BLaER1 treated with 17β-estradiol and CSF1 and Interleukin-3, amounts not matched to agents 10 nM and 100 nM (cell line): ENCODE data around the gene CENPO.
A peak's percentile ranks its signal among the peaks of the same experiment; 100 is the strongest.

Experiments
- H3K27ac ChIP-seq, 11 experiments: shearing (Covaris generic); formaldehyde crosslinking; 2 replicates each; pipeline ENCODE4 v1.8.1; 2022
- H3K27me3 ChIP-seq, 11 experiments: shearing (Covaris generic); formaldehyde crosslinking; 2 replicates each; pipeline ENCODE4 v1.8.1; 2022
- H3K36me3 ChIP-seq, 11 experiments: shearing (Covaris generic); formaldehyde crosslinking; 2 replicates each; pipeline ENCODE4 v1.8.1; 2022
- H3K4me1 ChIP-seq, 10 experiments: shearing (Covaris generic); formaldehyde crosslinking; 2 replicates each; pipeline ENCODE4 v1.8.1; 2022
- H3K4me2 ChIP-seq, 11 experiments: shearing (Covaris generic); formaldehyde crosslinking; 2 replicates each; pipeline ENCODE4 v1.8.1; 2022
- H3K4me3 ChIP-seq, 10 experiments: shearing (Covaris generic); formaldehyde crosslinking; 2 replicates each; pipeline ENCODE4 v1.8.1; 2022
- H3K9ac ChIP-seq, 11 experiments: shearing (Covaris generic); formaldehyde crosslinking; 2 replicates each; pipeline ENCODE4 v1.8.1; 2022
- H3K9me3 ChIP-seq, 11 experiments: shearing (Covaris generic); formaldehyde crosslinking; replicated peaks in 1 of 11; 2 replicates each; pipeline ENCODE4 v1.8.1; 2022
- H4K20me1 ChIP-seq, 11 experiments: shearing (Covaris generic); formaldehyde crosslinking; 2 replicates each; pipeline ENCODE4 v1.8.1; 2022
- Cebpa-rat ChIP-seq, 11 experiments: shearing (Covaris generic); IDR thresholded peaks; 2 replicates each; pipeline ENCODE4 v1.8.1; 2022

CENPO gene

GRCh38 chr2:24861500-24861899, 68.3 kb downstream of the CENPO start:
- H3K9ac ChIP-seq = no peak overlapping the region
- H3K4me3 ChIP-seq = no peak overlapping the region
- TF ChIP-seq Cebpa-rat (IDR thresholded peaks at IDR 0.05) = no peak
- no peaks in the 10 kb centered on the region for H3K9me3 ChIP-seq
- H3K36me3 ChIP-seq = peaks cover 6 to 67% (median 21%) of the 10 kb centered on the region in 11 experiments; a peak in 15 of 22 replicates
- H3K27ac ChIP-seq = no peak overlapping the region
- H3K27me3 ChIP-seq = no peaks in the 10 kb centered on the region
- peaks cover under 1 to 18% (median 13%) of the 10 kb centered on the region in 10 experiments; a peak in 18 of 20 replicates for H3K4me1 ChIP-seq
- no peak overlapping the region for H3K4me2 ChIP-seq
- H4K20me1 ChIP-seq = peaks cover 0 to 30% (median 0%) of the 10 kb centered on the region in 11 experiments; a peak in 5 of 22 replicates

- Histone ChIP-seq H3K36me3 (peaks cover 6 to 78% (median 29%) of the 10 kb centered on the region in 11 experiments; a peak in 18 of 22 replicates), H3K9me3 (no peaks in the 10 kb centered on the region), H3K9ac (no peak overlapping the region), H3K4me1 (no peaks in the 10 kb centered on the region), H3K27me3 (no peaks in the 10 kb centered on the region), H3K4me3 (no peak overlapping the region), H3K27ac (no peak overlapping the region), H4K20me1 (peaks cover 0 to 23% (median 0%) of the 10 kb centered on the region in 11 experiments; a peak in 5 of 22 replicates), H3K4me2 (no peak overlapping the region)
- no peak for TF ChIP-seq Cebpa-rat (IDR thresholded peaks at IDR 0.05)
These were observed 70.4 kb downstream of the CENPO start for GRCh38 chr2:24863641-24864040.

- H3K4me3 ChIP-seq = no peak overlapping the region
- TF ChIP-seq Cebpa-rat (IDR thresholded peaks at IDR 0.05) = no peak
- peaks cover 0 to 4% (median 0%) of the 10 kb centered on the region in 10 experiments; a peak in 3 of 20 replicates for H3K4me1 ChIP-seq
- no peaks in the 10 kb centered on the region for H3K9me3 ChIP-seq
- no peak overlapping the region for H3K9ac ChIP-seq
- H3K4me2 ChIP-seq = no peak overlapping the region
- peaks cover 6 to 76% (median 30%) of the 10 kb centered on the region in 11 experiments; a peak in 21 of 22 replicates for H3K36me3 ChIP-seq
- no peak overlapping the region for H3K27ac ChIP-seq
- H4K20me1 ChIP-seq = peaks cover 0 to 18% (median 3%) of the 10 kb centered on the region in 11 experiments; a peak in 6 of 22 replicates
- no peaks in the 10 kb centered on the region for H3K27me3 ChIP-seq
These were observed 73.7 kb downstream of the CENPO start for GRCh38 chr2:24866946-24867345.

- H3K9me3 ChIP-seq = no peaks in the 10 kb centered on the region
- no peak overlapping the region for H3K27ac ChIP-seq
- H3K27me3 ChIP-seq = no peaks in the 10 kb centered on the region
- no peak for TF ChIP-seq Cebpa-rat (IDR thresholded peaks at IDR 0.05)
- peaks cover 3 to 37% (median 20%) of the 10 kb centered on the region in 10 experiments for H3K4me1 ChIP-seq
- peaks cover under 1 to 51% (median 31%) of the 10 kb centered on the region in 11 experiments; a peak in 19 of 22 replicates for H4K20me1 ChIP-seq
- no peak overlapping the region for H3K4me3 ChIP-seq
- H3K9ac ChIP-seq = no peak overlapping the region
- peaks cover 0 to 74% (median 39%) of the 10 kb centered on the region in 11 experiments; a peak in 21 of 22 replicates for H3K36me3 ChIP-seq
- no peak overlapping the region for H3K4me2 ChIP-seq
These were observed 77.2 kb downstream of the CENPO start for GRCh38 chr2:24870440-24870839.

GRCh38 chr2:24870891-24871705, 77.9 kb downstream of the CENPO start:
- peaks cover 0 to 68% (median 39%) of the 10 kb centered on the region in 11 experiments; a peak in 21 of 22 replicates for H3K36me3 ChIP-seq
- H3K9me3 ChIP-seq = no peaks in the 10 kb centered on the region
- no peak overlapping the region for H3K9ac ChIP-seq
- H3K27ac ChIP-seq = no peak overlapping the region
- H3K27me3 ChIP-seq = no peaks in the 10 kb centered on the region
- no peak overlapping the region for H3K4me3 ChIP-seq
- peaks cover 7 to 58% (median 38%) of the 10 kb centered on the region in 11 experiments; a peak in 19 of 22 replicates for H4K20me1 ChIP-seq
- peaks cover 9 to 44% (median 26%) of the 10 kb centered on the region in 10 experiments for H3K4me1 ChIP-seq
- H3K4me2 ChIP-seq = no peak overlapping the region
- TF ChIP-seq Cebpa-rat (IDR thresholded peaks at IDR 0.05) = no peak

- no peak for TF ChIP-seq Cebpa-rat (IDR thresholded peaks at IDR 0.05)
- no peak overlapping the region for H3K27ac ChIP-seq
- H4K20me1 ChIP-seq = peaks cover 9 to 66% (median 46%) of the 10 kb centered on the region in 11 experiments; a peak in 20 of 22 replicates
- H3K27me3 ChIP-seq = no peaks in the 10 kb centered on the region
- H3K4me3 ChIP-seq = no peak overlapping the region
- no peak overlapping the region for H3K9ac ChIP-seq
- peaks cover 0 to 63% (median 37%) of the 10 kb centered on the region in 11 experiments; a peak in 21 of 22 replicates for H3K36me3 ChIP-seq
- H3K9me3 ChIP-seq = no peaks in the 10 kb centered on the region
- H3K4me2 ChIP-seq = peak overlapping the region in 1 of 11 experiments; percentile 20; a peak in 1 of 22 replicates
- peaks cover 9 to 51% (median 32%) of the 10 kb centered on the region in 10 experiments for H3K4me1 ChIP-seq
These were observed 78.7 kb downstream of the CENPO start for GRCh38 chr2:24871852-24872333.
